Measurements from ENCODE around the gene GDE1.

DNA sequence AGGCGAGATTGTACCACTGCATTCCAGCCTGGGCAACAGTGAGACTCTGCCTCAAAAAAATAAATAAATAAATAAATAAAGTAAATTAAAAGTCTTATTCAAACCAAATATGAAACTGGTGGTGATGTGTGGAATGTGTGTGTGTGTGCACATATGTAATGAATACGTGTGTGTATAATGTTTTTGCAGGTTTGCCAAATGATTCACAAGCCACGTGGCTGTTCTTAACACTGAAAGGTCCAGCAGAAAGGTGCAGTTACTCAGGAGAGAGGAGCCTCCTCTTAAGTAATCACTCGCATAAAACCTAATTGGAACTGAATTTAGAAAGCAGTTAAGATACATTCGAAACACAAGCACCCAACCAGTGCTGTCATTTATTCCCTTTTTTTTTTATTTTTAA is 22.9 kb downstream of the GDE1 start:
- TF ChIP-seq POLR2A (IDR thresholded peaks at IDR 0.05; ENCODE audit: low read depth, low read length) (no peak), POLR2AphosphoS5 (IDR thresholded peaks at IDR 0.05; ENCODE audit: low read depth, low read length) (no peak), TAF1 (IDR thresholded peaks at IDR 0.05; ENCODE audit: borderline replicate concordance, low read depth, low read length) (no peak)

Data from GM12892 (cell line).